K562 (cell line): Measurements from ENCODE around the gene FAM184B. TPM values are rescaled to one million over a fixed set of nuclear protein-coding genes. Genes with fewer than 3 reads are reported as not detected.
A peak's percentile ranks its signal among the peaks of the same experiment; 100 is the strongest.

Experiments
- ATAC-seq: fragments of 200-7000 bp; cut with Tn5 transposase; 3 replicates; pipeline ENCODE4 v1.9.1; 2020; ENCODE audit warnings: moderate library complexity
- BruUV-seq: library from RNA; stranded (reverse); fragments of 400-500 nt; replicated peaks from 2 replicates; lab custom pipeline; 2021; lab: Mats Ljungman, UMichigan
- CTCF ChIA-PET: fragments of 300-600 bp; formaldehyde crosslinking; extraction: SDS; loops from one replicate; lab custom pipeline; 2021; ENCODE audit warnings: low intra/inter-chr PET ratio; lab: Yijun Ruan, JAX
- POLR2A ChIA-PET: fragments of 300-600, 350-650 bp; sonication (Branson Sonifier 250); formaldehyde crosslinking; extraction: SDS; loops from one replicate; lab custom pipeline; 2021; ENCODE audit warnings: antibody characterized with exemption, inconsistent platforms; lab: Yijun Ruan, JAX
- DNase-seq, 4 experiments: peaks; one replicate each; pipeline versions ENCODE4 v3.0.0 to v3.0.0-alpha.2; 2011 to 2018; ENCODE audit warnings: low spot score in 3 of 4, mixed read lengths in 3 of 4; ENCODE audit errors: extremely low read depth in 1 of 4
- FAIRE-seq: peaks from 2 replicates; lab custom pipeline; 2011; peaks lifted over from hg19 to GRCh38; lab: Jason Lieb, UNC
- H2AFZ ChIP-seq: 2 replicates; pipeline ENCODE4 v1.6.0; 2011; ENCODE audit warnings: low read depth, low read length, control low read depth, inconsistent platforms
- H3K27ac ChIP-seq: fragments of 200-600 bp; 3 replicates; pipeline ENCODE4 v1.8.0; 2011; ENCODE audit warnings: low read depth, mild to moderate bottlenecking, control low read depth, inconsistent platforms, low read length, moderate library complexity, mixed read lengths; ENCODE audit errors: extremely low read depth
- H3K27me3 ChIP-seq, 2 experiments: fragments of 300-600 bp in 1 of 2; 2 replicates in 1 of 2; 3 replicates in 1 of 2; pipeline versions ENCODE4 v1.6.0 to v1.8.0; 2011; ENCODE audit warnings: inconsistent platforms in 2 of 2, low read length in 2 of 2, mild to moderate bottlenecking in 1 of 2, mixed read lengths in 1 of 2, moderate library complexity in 1 of 2; ENCODE audit not compliant: control insufficient read depth in 2 of 2, insufficient read depth in 2 of 2
- H3K36me3 ChIP-seq: fragments of 300-600 bp; 3 replicates; pipeline ENCODE4 v1.8.0; 2011; ENCODE audit warnings: mild to moderate bottlenecking, low read length, inconsistent platforms; ENCODE audit not compliant: control insufficient read depth, insufficient read depth
- H3K4me1 ChIP-seq, 2 experiments: fragments of 200-600 bp in 1 of 2; replicated peaks in 1 of 2; 2 replicates in 1 of 2; 3 replicates in 1 of 2; pipeline versions ENCODE4 v1.5.1 to v1.8.0; 2011; ENCODE audit warnings: inconsistent platforms in 2 of 2, low read length in 2 of 2, mild to moderate bottlenecking in 1 of 2, mixed read lengths in 1 of 2, moderate library complexity in 1 of 2; ENCODE audit not compliant: control insufficient read depth in 2 of 2, insufficient read depth in 2 of 2
- H3K4me2 ChIP-seq: 2 replicates; pipeline ENCODE4 v1.6.1; 2011; ENCODE audit warnings: low read length, control low read depth, inconsistent platforms, mixed read lengths; ENCODE audit not compliant: insufficient read depth
- H3K4me3 ChIP-seq: fragments of 200-600 bp; sonication (generic), shearing (Covaris generic); 2 replicates; pipeline ENCODE4 v1.5.1; 2016; ENCODE audit warnings: control low read depth, inconsistent platforms
- H3K79me2 ChIP-seq: fragments of 200-600 bp; 3 replicates; pipeline ENCODE4 v1.8.0; 2011; ENCODE audit warnings: low read length, inconsistent platforms; ENCODE audit not compliant: control insufficient read depth, insufficient read depth
- H3K9ac ChIP-seq, 2 experiments: 2 replicates each; pipeline versions ENCODE4 v1.6.0 to v1.6.1; 2011; ENCODE audit warnings: low read depth in 2 of 2, low read length in 2 of 2, control low read depth in 1 of 2, inconsistent platforms in 1 of 2, mild to moderate bottlenecking in 1 of 2, mixed read lengths in 1 of 2; ENCODE audit not compliant: insufficient read depth in 1 of 2
- H3K9me1 ChIP-seq: one replicate; pipeline ENCODE4 v1.6.0; 2011; ENCODE audit warnings: inconsistent platforms, mild to moderate bottlenecking, low read length, moderate library complexity; ENCODE audit not compliant: control insufficient read depth, insufficient read depth
- H3K9me3 ChIP-seq: replicated peaks from 2 replicates; pipeline ENCODE4 v1.5.1; 2011; ENCODE audit warnings: low read depth, low read length, inconsistent platforms; ENCODE audit not compliant: control insufficient read depth, insufficient read depth
- H4K20me1 ChIP-seq: replicated peaks from 2 replicates; pipeline ENCODE4 v1.6.1; 2011; ENCODE audit warnings: low read length, inconsistent platforms, mixed read lengths; ENCODE audit not compliant: control insufficient read depth, insufficient read depth
- MTA3 ChIP-seq: fragments of 450-650 bp; formaldehyde crosslinking; IDR thresholded peaks from 2 replicates; pipeline ENCODE4 v1.6.1; 2017; ENCODE audit warnings: mild to moderate bottlenecking, borderline replicate concordance
- NR3C1 ChIP-seq: sonication (generic); formaldehyde crosslinking; IDR thresholded peaks from 2 replicates; pipeline ENCODE4 v1.8.1; 2022; ENCODE audit warnings: missing genetic modification reagents
- POLR2AphosphoS5 ChIP-seq: IDR thresholded peaks from 2 replicates; pipeline ENCODE4 v1.6.1; 2011; ENCODE audit warnings: mild to moderate bottlenecking, low read depth, low read length, moderate library complexity; ENCODE audit not compliant: control insufficient read depth, insufficient read depth
- RBM25 ChIP-seq: fragments of 200-400 bp; formaldehyde crosslinking; IDR thresholded peaks from 2 replicates; pipeline ENCODE4 v1.6.1; 2018; ENCODE audit warnings: low read length, low read depth, moderate library complexity; ENCODE audit not compliant: severe bottlenecking
- ZSCAN29 ChIP-seq: fragments of 450-650 bp; IDR thresholded peaks from 2 replicates; pipeline ENCODE4 v1.6.1; 2017
- WGBS: fragments of 100-300 bp; shearing (Covaris generic); methylation state at CpG from one replicate; pipeline ENCODE4 v1.1.6; 2016; ENCODE audit warnings: low coverage, mixed read lengths; ENCODE audit not compliant: insufficient coverage; ENCODE audit errors: missing lambda C conversion rate; 5-methylcytosine and 5-hydroxymethylcytosine counted together
- in situ Hi-C: fragments of 300-500 bp; cut with MboI; formaldehyde crosslinking; loops from 4 replicates; pipeline ENCODE4 v1.15.0; 2018; ENCODE audit warnings: inconsistent platforms, mixed read lengths
- intact Hi-C: fragments of 100-400 bp; cut with micrococcal nuclease; formaldehyde crosslinking; loops from 2 replicates; pipeline ENCODE4 v1.14.2; 2022
- polyA plus RNA-seq, 8 experiments: library from polyadenylated mRNA; depleted of rRNA in 4 of 8; stranded (reverse) in 5 of 8; unstranded in 3 of 8; fragments of >200 nt; fragmentation: Nextera tagmentation in 2 of 8; fragmentation: Illumina TruSeq in 1 of 8; extraction: Ambion mirVana in 2 of 8; extraction: Trizol in 1 of 8; gene quantifications; 2 replicates each; pipeline versions ENCODE4 v1.2.1 to v1.2.3, GENCODE V29; 2011 to 2014; ENCODE audit warnings: inconsistent platforms in 1 of 8, missing spikeins in 1 of 8
- total RNA-seq, 7 experiments: library from RNA; depleted of rRNA in 6 of 7; stranded (reverse); fragments of >200 nt in 6 of 7; fragmentation: Illumina TruSeq in 2 of 7; extraction: Trizol in 2 of 7; gene quantifications; 2 replicates each; pipeline versions ENCODE4 v1.2.1 to v1.2.3, GENCODE V29; 2011 to 2021; ENCODE audit warnings: low replicate concordance in 1 of 7
- TF ChIP-seq, protein P1 (sequence below): fragments of 450-650 bp; IDR thresholded peaks from 2 replicates; pipeline ENCODE4 v1.7.0; 2016; ENCODE audit warnings: borderline replicate concordance

The FAM184B gene
- total and polyA plus RNA-seq, 9 of the 15 experiments (the other 6 are each of a cell fraction or from before 2014, with no cell fraction given) = not detected

DNA sequence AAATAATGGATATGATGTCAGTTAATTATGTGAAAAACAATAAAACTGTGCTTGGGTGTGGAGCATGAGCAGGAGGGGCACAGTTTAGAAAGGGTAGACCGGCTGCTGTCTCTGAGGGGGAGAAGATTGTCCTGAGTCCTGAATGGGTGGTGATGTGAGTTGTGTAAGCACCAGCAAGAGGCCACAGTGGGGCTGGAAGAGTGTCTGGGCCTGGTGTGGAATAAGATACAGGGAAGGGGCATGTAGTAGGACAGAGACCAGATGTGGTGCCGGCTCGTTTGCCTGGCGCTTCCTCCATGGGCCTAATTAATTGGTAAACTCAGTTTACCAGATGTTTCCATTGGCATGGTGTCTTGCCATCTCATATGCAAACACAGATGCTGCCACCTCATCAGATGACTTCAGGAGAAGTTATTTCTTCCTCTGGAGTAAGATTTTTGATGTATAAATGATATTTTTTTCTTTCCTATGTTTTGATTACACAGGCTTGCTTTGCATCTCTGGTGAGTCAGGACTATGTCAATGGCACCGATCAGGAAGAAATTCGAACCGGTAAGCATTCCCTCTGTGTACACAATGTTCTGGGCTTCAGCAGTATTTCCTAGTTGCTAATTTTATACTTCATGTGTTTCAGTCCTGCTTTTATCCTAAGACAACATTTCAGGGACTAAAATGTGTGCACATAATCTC is 161.9 kb downstream of the FAM184B start:
- ChIA-PET CTCF (no interaction called here), POLR2A (interaction anchor here (0.7 to 1.5 kb wide), 2 partner anchors 11 to 20 kb away, joined by 3 read pairs; no protein-coding TSS in a partner anchor)
- Histone ChIP-seq H3K27me3 (no peaks in the 10 kb centered on the region), H3K4me1 (peaks cover 10 to 15% of the 10 kb centered on the region in 2 experiments), H3K36me3 (peaks cover 83% of the 10 kb centered on the region), H3K9me1 (peaks cover 3% of the 10 kb centered on the region), H3K9ac (no peak overlapping the region), H4K20me1 (peaks cover 15% of the 10 kb centered on the region), H3K27ac (no peak overlapping the region), H2AFZ (no peak overlapping the region)
- WGBS = 80% methylated on average over 7 of the region's 7 CpGs
- ATAC-seq = no peak
- intact Hi-C loops = no loop called here
- DNase-seq = no peak
- no peak for FAIRE-seq
- in situ Hi-C loops = no loop called here
- BruUV-seq = no TSS peak
- TF ChIP-seq RBM25 = no peak
- TF ChIP-seq POLR2AphosphoS5 = peak; percentile 6; the same call in 1 of the 2 replicates
- TF ChIP-seq MTA3 = no peak
- no peak for TF ChIP-seq NR3C1 (CRISPR knock-in tag)
- TF ChIP-seq ZSCAN29 = no peak
- TF ChIP-seq, protein P1, sequence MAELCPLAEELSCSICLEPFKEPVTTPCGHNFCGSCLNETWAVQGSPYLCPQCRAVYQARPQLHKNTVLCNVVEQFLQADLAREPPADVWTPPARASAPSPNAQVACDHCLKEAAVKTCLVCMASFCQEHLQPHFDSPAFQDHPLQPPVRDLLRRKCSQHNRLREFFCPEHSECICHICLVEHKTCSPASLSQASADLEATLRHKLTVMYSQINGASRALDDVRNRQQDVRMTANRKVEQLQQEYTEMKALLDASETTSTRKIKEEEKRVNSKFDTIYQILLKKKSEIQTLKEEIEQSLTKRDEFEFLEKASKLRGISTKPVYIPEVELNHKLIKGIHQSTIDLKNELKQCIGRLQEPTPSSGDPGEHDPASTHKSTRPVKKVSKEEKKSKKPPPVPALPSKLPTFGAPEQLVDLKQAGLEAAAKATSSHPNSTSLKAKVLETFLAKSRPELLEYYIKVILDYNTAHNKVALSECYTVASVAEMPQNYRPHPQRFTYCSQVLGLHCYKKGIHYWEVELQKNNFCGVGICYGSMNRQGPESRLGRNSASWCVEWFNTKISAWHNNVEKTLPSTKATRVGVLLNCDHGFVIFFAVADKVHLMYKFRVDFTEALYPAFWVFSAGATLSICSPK = no peak
- TF ChIP-seq, all 486 proteins: peak for 1
- Histone ChIP-seq H3K4me3 (no peak overlapping the region), H3K9me3 (no peaks in the 10 kb centered on the region), H3K79me2 (peaks cover 51% of the 10 kb centered on the region), H3K4me2 (no peak overlapping the region)
